ENCODE results near the gene MOXD1.

GRCh38 chr6:132380358-132381029 is 20.8 kb downstream of the MOXD1 start:
- TF ChIP-seq CTCF (conservative IDR thresholded peaks at IDR 0.05; ENCODE audit: low read depth, low read length), result no peak
- TF ChIP-seq EZH2 (IDR thresholded peaks at IDR 0.05; ENCODE audit: low read length, unreplicated experiment), result no peak

Measured in PC-3 (cell line).